GM23338 (cell line): ENCODE measurements around the gene USP8.

Experiments used
- CTCF ChIP-seq, 2 experiments: fragments of 200-600 bp in 1 of 2; sonication (generic) in 1 of 2; conservative IDR thresholded peaks; 2 replicates each; pipeline versions ENCODE4 v1.5.1 to v1.6.1; 2016 to 2017; ENCODE audit warnings: antibody characterized with exemption in 2 of 2, low read depth in 2 of 2, mild to moderate bottlenecking in 2 of 2, moderate library complexity in 1 of 2
- ETS1 ChIP-seq: IDR thresholded peaks from 2 replicates; pipeline ENCODE4 v1.6.1; 2016; ENCODE audit warnings: antibody characterized with exemption
- EZH2 ChIP-seq: fragments of 200-600 bp; sonication (generic); IDR thresholded peaks from one replicate; pipeline ENCODE4 v1.8.0; 2017; ENCODE audit warnings: antibody characterized with exemption, mild to moderate bottlenecking, low read depth; ENCODE audit not compliant: unreplicated experiment
- POLR2AphosphoS5 ChIP-seq: IDR thresholded peaks from 2 replicates; pipeline ENCODE4 v1.6.1; 2016; ENCODE audit warnings: antibody characterized with exemption, low read depth
- REST ChIP-seq: IDR thresholded peaks from one replicate; pipeline ENCODE4 v1.6.1; 2018; ENCODE audit warnings: antibody characterized with exemption; ENCODE audit not compliant: unreplicated experiment
- ZNF331 ChIP-seq: fragments of 250-450 bp; sonication (Bioruptor Pico); IDR thresholded peaks from 2 replicates; pipeline ENCODE4 v1.5.0; 2020; ENCODE audit warnings: low read depth, mild to moderate bottlenecking, moderate library complexity

GRCh38 chr15:50458348-50459112 is 34.3 kb downstream of the USP8 start:
- TF ChIP-seq CTCF (conservative IDR thresholded peaks at IDR 0.05; ENCODE audit: low read depth in 2 of 2) (no peak), ZNF331 (CRISPR knock-in tag) (no peak), EZH2 (no peak), REST (no peak), POLR2AphosphoS5 (no peak), ETS1 (no peak)
